H9 (cell line): ENCODE results near the gene FLT3. TPM values are rescaled to one million over a fixed set of nuclear protein-coding genes. Genes with fewer than 3 reads are reported as not detected.

Source experiments
- DNase-seq: peaks from one replicate; pipeline ENCODE4 v3.0.0-alpha.2; 2017
- H2AFZ ChIP-seq: one replicate; pipeline ENCODE4 v1.6.1; 2013; ENCODE audit warnings: mild to moderate bottlenecking, low read length, control low read depth, moderate library complexity
- H2AK5ac ChIP-seq: 2 replicates; pipeline ENCODE4 v1.6.1; 2013; ENCODE audit warnings: low read length, control low read depth, mixed read lengths; ENCODE audit not compliant: insufficient read length
- H2BK120ac ChIP-seq: one replicate; pipeline ENCODE4 v1.6.1; 2013; ENCODE audit warnings: low read depth, mild to moderate bottlenecking, low read length, control low read depth, inconsistent platforms; ENCODE audit not compliant: poor library complexity, severe bottlenecking
- H2BK12ac ChIP-seq: 2 replicates; pipeline ENCODE4 v1.6.1; 2013; ENCODE audit warnings: low read length, control low read depth, mixed read lengths, low read depth; ENCODE audit not compliant: insufficient read length
- H2BK15ac ChIP-seq: 2 replicates; pipeline ENCODE4 v1.6.1; 2013; ENCODE audit warnings: low read depth, low read length, control low read depth
- H2BK20ac ChIP-seq: one replicate; pipeline ENCODE4 v1.6.1; 2013; ENCODE audit warnings: low read depth, mild to moderate bottlenecking, low read length, control low read depth, inconsistent platforms; ENCODE audit not compliant: poor library complexity, severe bottlenecking
- H2BK5ac ChIP-seq: 2 replicates; pipeline ENCODE4 v1.6.1; 2013; ENCODE audit warnings: low read length, control low read depth, mixed read lengths; ENCODE audit not compliant: insufficient read length
- H3K14ac ChIP-seq: 2 replicates; pipeline ENCODE4 v1.6.1; 2013; ENCODE audit warnings: low read length, control low read depth; ENCODE audit not compliant: insufficient read depth
- H3K18ac ChIP-seq: 2 replicates; pipeline ENCODE4 v1.6.1; 2013; ENCODE audit warnings: low read depth, mild to moderate bottlenecking, mixed read lengths, low read length, control low read depth; ENCODE audit not compliant: insufficient read length
- H3K23ac ChIP-seq: 2 replicates; pipeline ENCODE4 v1.6.1; 2013; ENCODE audit warnings: low read length, control low read depth, mixed read lengths, low read depth; ENCODE audit not compliant: insufficient read length
- H3K23me2 ChIP-seq: 2 replicates; pipeline ENCODE4 v1.6.1; 2013; ENCODE audit warnings: low read depth, mild to moderate bottlenecking, mixed read lengths, low read length, control low read depth; ENCODE audit not compliant: insufficient read length, poor library complexity, severe bottlenecking
- H3K27ac ChIP-seq: 2 replicates; pipeline ENCODE4 v1.5.1; 2013; ENCODE audit warnings: low read length, control low read depth, mixed read lengths, low read depth; ENCODE audit not compliant: insufficient read length
- H3K27me3 ChIP-seq: 2 replicates; pipeline ENCODE4 v1.6.1; 2013; ENCODE audit warnings: low read length, control low read depth, inconsistent platforms; ENCODE audit not compliant: insufficient read depth
- H3K4ac ChIP-seq: 2 replicates; pipeline ENCODE4 v1.6.1; 2013; ENCODE audit warnings: low read depth, mild to moderate bottlenecking, control low read depth, inconsistent platforms, low read length, moderate library complexity
- H3K4me1 ChIP-seq: 2 replicates; pipeline ENCODE4 v1.6.1; 2013; ENCODE audit warnings: low read length, control low read depth, inconsistent platforms; ENCODE audit not compliant: insufficient read depth
- H3K4me2 ChIP-seq: 2 replicates; pipeline ENCODE4 v1.6.1; 2013; ENCODE audit warnings: low read length, control low read depth, mixed read lengths; ENCODE audit not compliant: insufficient read length, insufficient read depth
- H3K56ac ChIP-seq: 2 replicates; pipeline ENCODE4 v1.6.1; 2013; ENCODE audit warnings: low read depth, mild to moderate bottlenecking, mixed read lengths, low read length, control low read depth; ENCODE audit not compliant: insufficient read length
- H3K79me1 ChIP-seq: 2 replicates; pipeline ENCODE4 v1.6.1; 2013; ENCODE audit warnings: low read depth, mild to moderate bottlenecking, moderate library complexity, low read length, control low read depth, inconsistent platforms; ENCODE audit not compliant: insufficient read depth, poor library complexity, severe bottlenecking
- H3K79me2 ChIP-seq: 2 replicates; pipeline ENCODE4 v1.6.1; 2013; ENCODE audit warnings: low read length, control low read depth, inconsistent platforms; ENCODE audit not compliant: insufficient read depth
- H3K9ac ChIP-seq: 2 replicates; pipeline ENCODE4 v1.6.1; 2013; ENCODE audit warnings: low read length, control low read depth, mixed read lengths; ENCODE audit not compliant: insufficient read length; ENCODE audit errors: extremely low read depth
- H3K9me3 ChIP-seq: one replicate; pipeline ENCODE4 v1.6.1; 2013; ENCODE audit warnings: low read depth, low read length, inconsistent platforms; ENCODE audit not compliant: control insufficient read depth
- H3T11ph ChIP-seq: one replicate; pipeline ENCODE4 v1.6.1; 2013; ENCODE audit warnings: mild to moderate bottlenecking, low read length, control low read depth, inconsistent platforms
- H4K20me1 ChIP-seq: one replicate; pipeline ENCODE4 v1.6.1; 2013; ENCODE audit not compliant: control insufficient read depth, insufficient read length, insufficient read depth
- H4K5ac ChIP-seq: 2 replicates; pipeline ENCODE4 v1.6.1; 2013; ENCODE audit warnings: low read depth, mild to moderate bottlenecking, mixed read lengths, low read length, control low read depth; ENCODE audit not compliant: insufficient read length
- H4K8ac ChIP-seq: replicated peaks from 2 replicates; pipeline ENCODE4 v1.6.1; 2013; ENCODE audit warnings: low read length, control low read depth, mixed read lengths, low read depth; ENCODE audit not compliant: insufficient read length
- H4K91ac ChIP-seq: 2 replicates; pipeline ENCODE4 v1.6.1; 2013; ENCODE audit warnings: low read depth, mild to moderate bottlenecking, moderate library complexity, mixed read lengths, low read length, control low read depth; ENCODE audit not compliant: insufficient read length
- H3K27ac Mint-ChIP-seq, 3 experiments: 2 replicates in 2 of 3; 3 replicates in 1 of 3; pipeline ENCODE4 v1.8.0; 2020 to 2021; ENCODE audit warnings: mixed read lengths in 3 of 3, mild to moderate bottlenecking in 1 of 3, moderate library complexity in 1 of 3
- H3K27me3 Mint-ChIP-seq: 2 replicates; pipeline ENCODE4 v1.8.0; 2021; ENCODE audit warnings: low read depth, mild to moderate bottlenecking, moderate library complexity, mixed read lengths
- H3K36me3 Mint-ChIP-seq, 3 experiments: 2 replicates in 2 of 3; 3 replicates in 1 of 3; pipeline ENCODE4 v1.8.0; 2020 to 2021; ENCODE audit warnings: low read depth in 3 of 3, mixed read lengths in 3 of 3; ENCODE audit not compliant: insufficient read depth in 1 of 3
- H3K4me1 Mint-ChIP-seq, 2 experiments: 2 replicates each; pipeline ENCODE4 v1.8.0; 2020; ENCODE audit warnings: mixed read lengths in 2 of 2
- H3K4me3 Mint-ChIP-seq, 2 experiments: 2 replicates in 1 of 2; 3 replicates in 1 of 2; pipeline ENCODE4 v1.8.0; 2020 to 2021; ENCODE audit warnings: mild to moderate bottlenecking in 2 of 2, mixed read lengths in 2 of 2, moderate library complexity in 1 of 2
- H3K9me3 Mint-ChIP-seq, 2 experiments: 2 replicates in 1 of 2; 3 replicates in 1 of 2; pipeline ENCODE4 v1.8.0; 2020; ENCODE audit warnings: mild to moderate bottlenecking in 2 of 2, mixed read lengths in 2 of 2, moderate library complexity in 1 of 2
- WGBS: extraction: QIAGEN DNeasy Blood & Tissue Kit; methylation state at CpG from one replicate; pipeline ENCODE4 v1.1.7; 2013; ENCODE audit warnings: missing lambda C conversion rate, low lambda C conversion rate, mixed read lengths; ENCODE audit not compliant: insufficient read length; ENCODE audit errors: extremely low coverage; 5-methylcytosine and 5-hydroxymethylcytosine counted together
- total RNA-seq: library from RNA; stranded (reverse); gene quantifications from 2 replicates; pipeline ENCODE4 v1.2.1, GENCODE V29; 2021
- TF ChIP-seq, protein P1 (sequence below): fragments of 200-600 bp; sonication (generic); conservative IDR thresholded peaks from 3 replicates; pipeline ENCODE4 v1.8.0; 2021; ENCODE audit warnings: antibody characterized with exemption, mild to moderate bottlenecking

The FLT3 gene
- total RNA-seq, 1 experiment from 2014 or later, result 0.44 TPM

DNA sequence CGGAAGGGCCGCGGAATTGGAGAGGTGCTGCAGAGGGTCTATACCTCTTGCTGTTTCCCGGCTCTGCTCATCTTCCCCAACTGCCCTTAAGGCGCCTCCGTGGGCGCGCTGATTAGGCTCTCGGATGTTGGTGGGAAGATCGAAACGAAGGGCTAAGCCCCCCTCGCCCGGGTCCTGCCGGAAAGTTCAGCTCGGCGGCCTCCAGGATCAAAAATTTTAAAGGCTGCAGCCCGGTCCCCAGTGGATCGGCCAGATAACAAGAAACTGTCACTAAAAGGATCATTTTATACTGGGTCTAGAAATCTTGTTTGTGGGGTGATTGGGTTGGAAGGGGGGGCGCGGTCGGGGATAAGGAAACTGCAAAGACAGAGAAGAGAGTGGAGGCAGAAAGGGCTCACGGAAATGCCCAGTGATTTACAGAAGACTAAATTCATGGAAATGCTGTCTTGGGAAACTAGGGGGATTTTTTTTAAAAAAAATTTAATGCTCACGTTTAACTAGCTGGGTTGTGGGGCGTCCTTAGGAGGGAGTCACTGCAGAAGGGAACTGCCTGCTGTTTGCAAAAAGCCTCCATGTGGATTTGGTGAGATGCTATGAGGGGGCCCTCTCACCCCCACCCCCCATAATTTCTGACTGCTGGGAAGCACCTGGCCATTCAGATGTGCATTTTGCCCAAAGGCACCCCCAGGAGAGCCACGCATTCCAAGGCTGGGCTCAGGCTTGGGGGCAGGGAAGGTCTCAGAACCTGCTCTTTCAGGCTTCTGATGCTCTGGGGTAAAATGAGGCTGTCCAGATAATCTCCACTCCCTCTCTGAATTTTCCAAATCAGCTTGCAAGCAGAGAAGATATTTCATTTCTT lies 138.9 kb downstream of the FLT3 start:
- Mint-ChIP-seq H3K27ac (no peak overlapping the region), H3K36me3 (no peaks in the 10 kb centered on the region), H3K4me1 (peaks cover 22 to 33% of the 10 kb centered on the region in 2 experiments), H3K4me3 (peak overlapping the region in 1 of 2 experiments; percentile 76; a peak in 3 of 5 replicates), H3K9me3 (peaks cover 4 to 16% of the 10 kb centered on the region in 2 experiments), H3K27me3 (peaks cover 99% of the 10 kb centered on the region)
- TF ChIP-seq, protein P1, sequence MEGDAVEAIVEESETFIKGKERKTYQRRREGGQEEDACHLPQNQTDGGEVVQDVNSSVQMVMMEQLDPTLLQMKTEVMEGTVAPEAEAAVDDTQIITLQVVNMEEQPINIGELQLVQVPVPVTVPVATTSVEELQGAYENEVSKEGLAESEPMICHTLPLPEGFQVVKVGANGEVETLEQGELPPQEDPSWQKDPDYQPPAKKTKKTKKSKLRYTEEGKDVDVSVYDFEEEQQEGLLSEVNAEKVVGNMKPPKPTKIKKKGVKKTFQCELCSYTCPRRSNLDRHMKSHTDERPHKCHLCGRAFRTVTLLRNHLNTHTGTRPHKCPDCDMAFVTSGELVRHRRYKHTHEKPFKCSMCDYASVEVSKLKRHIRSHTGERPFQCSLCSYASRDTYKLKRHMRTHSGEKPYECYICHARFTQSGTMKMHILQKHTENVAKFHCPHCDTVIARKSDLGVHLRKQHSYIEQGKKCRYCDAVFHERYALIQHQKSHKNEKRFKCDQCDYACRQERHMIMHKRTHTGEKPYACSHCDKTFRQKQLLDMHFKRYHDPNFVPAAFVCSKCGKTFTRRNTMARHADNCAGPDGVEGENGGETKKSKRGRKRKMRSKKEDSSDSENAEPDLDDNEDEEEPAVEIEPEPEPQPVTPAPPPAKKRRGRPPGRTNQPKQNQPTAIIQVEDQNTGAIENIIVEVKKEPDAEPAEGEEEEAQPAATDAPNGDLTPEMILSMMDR, result no peak
- no peak overlapping the region for H2BK20ac ChIP-seq
- H3K14ac ChIP-seq, result no peak overlapping the region
- no peak overlapping the region for H3T11ph ChIP-seq
- no peak overlapping the region for H3K4ac ChIP-seq
- no peak overlapping the region for H2AK5ac ChIP-seq
- H3K18ac ChIP-seq, result no peak overlapping the region
- no peaks in the 10 kb centered on the region for H3K79me2 ChIP-seq
- H3K4me2 ChIP-seq, result peak overlapping the region; percentile 46
- peaks cover 5% of the 10 kb centered on the region; the same call in 1 of the 2 replicates for H3K4me1 ChIP-seq
- no peaks in the 10 kb centered on the region for H4K20me1 ChIP-seq
- WGBS, result no CpG with 5 or more reads among the region's 25 CpGs
- H3K56ac ChIP-seq, result no peak overlapping the region
- no peak overlapping the region for H2BK120ac ChIP-seq
- no peak overlapping the region for H3K9ac ChIP-seq
- H3K79me1 ChIP-seq, result no peaks in the 10 kb centered on the region
- H2AFZ ChIP-seq, result no peak overlapping the region
- no peak overlapping the region for H3K23ac ChIP-seq
- H4K5ac ChIP-seq, result no peak overlapping the region
- no peak overlapping the region for H2BK15ac ChIP-seq
- H3K27ac ChIP-seq, result no peak overlapping the region
- H2BK5ac ChIP-seq, result no peak overlapping the region
- no peak overlapping the region for H4K91ac ChIP-seq
- H4K8ac ChIP-seq, result no peak overlapping the region
- no peaks in the 10 kb centered on the region for H3K9me3 ChIP-seq
- peak; percentile 71 for DNase-seq
- no peaks in the 10 kb centered on the region for H3K23me2 ChIP-seq
- peaks cover 91% of the 10 kb centered on the region for H3K27me3 ChIP-seq
- no peak overlapping the region for H2BK12ac ChIP-seq
